WTC11 (cell line): Measurements from ENCODE around the gene PNPLA8.
"Not testable (repeated sequence)": the region's sequence is repeated elsewhere in the genome, so short reads cannot be mapped to it uniquely, and the experiment has no call there.

Experiments used
- ESRRA ChIP-seq: sonication (generic); formaldehyde crosslinking; IDR thresholded peaks from 2 replicates; pipeline ENCODE4 v1.8.1; 2022; ENCODE audit warnings: mild to moderate bottlenecking, missing genetic modification reagents, borderline replicate concordance
- NR2C2 ChIP-seq: sonication (generic); formaldehyde crosslinking; IDR thresholded peaks from 2 replicates; pipeline ENCODE4 v1.8.0; 2022; ENCODE audit warnings: mild to moderate bottlenecking, missing genetic modification reagents
- TF ChIP-seq, protein P1 (sequence below): sonication (generic); formaldehyde crosslinking; IDR thresholded peaks from 2 replicates; pipeline ENCODE4 v1.8.0; 2022; ENCODE audit warnings: mild to moderate bottlenecking, missing genetic modification reagents
- TF ChIP-seq, protein P2 (sequence below): fragments of 200-600 bp; IDR thresholded peaks from 2 replicates; pipeline ENCODE4 v1.8.0; 2022; ENCODE audit warnings: antibody characterized with exemption
- TF ChIP-seq, protein P3 (sequence below): sonication (generic); formaldehyde crosslinking; IDR thresholded peaks from 2 replicates; pipeline ENCODE4 v1.8.0; 2022; ENCODE audit warnings: mild to moderate bottlenecking, missing genetic modification reagents

DNA sequence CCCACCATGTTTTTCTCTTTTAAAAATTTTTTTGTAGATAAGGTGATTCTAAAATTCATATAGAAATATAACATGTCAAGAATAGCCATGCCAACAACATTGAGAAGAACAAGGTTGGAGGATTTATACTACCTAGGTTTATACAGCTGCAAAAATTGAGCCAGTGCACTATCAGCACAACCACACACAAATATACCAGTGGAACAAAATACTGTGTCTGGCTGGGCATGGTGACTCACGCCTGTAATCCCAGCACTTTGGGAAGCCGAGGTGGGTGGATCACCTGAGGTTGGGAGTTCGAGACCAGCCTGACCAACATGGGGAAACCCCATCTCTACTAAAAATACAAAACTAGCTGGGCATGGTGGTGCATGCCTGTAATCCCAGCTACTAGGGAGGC is 21.4 kb downstream of the PNPLA8 start:
- TF ChIP-seq, protein P1, sequence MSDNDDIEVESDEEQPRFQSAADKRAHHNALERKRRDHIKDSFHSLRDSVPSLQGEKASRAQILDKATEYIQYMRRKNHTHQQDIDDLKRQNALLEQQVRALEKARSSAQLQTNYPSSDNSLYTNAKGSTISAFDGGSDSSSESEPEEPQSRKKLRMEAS (CRISPR knock-in tag): not testable (repeated sequence)
- TF ChIP-seq, protein P2, sequence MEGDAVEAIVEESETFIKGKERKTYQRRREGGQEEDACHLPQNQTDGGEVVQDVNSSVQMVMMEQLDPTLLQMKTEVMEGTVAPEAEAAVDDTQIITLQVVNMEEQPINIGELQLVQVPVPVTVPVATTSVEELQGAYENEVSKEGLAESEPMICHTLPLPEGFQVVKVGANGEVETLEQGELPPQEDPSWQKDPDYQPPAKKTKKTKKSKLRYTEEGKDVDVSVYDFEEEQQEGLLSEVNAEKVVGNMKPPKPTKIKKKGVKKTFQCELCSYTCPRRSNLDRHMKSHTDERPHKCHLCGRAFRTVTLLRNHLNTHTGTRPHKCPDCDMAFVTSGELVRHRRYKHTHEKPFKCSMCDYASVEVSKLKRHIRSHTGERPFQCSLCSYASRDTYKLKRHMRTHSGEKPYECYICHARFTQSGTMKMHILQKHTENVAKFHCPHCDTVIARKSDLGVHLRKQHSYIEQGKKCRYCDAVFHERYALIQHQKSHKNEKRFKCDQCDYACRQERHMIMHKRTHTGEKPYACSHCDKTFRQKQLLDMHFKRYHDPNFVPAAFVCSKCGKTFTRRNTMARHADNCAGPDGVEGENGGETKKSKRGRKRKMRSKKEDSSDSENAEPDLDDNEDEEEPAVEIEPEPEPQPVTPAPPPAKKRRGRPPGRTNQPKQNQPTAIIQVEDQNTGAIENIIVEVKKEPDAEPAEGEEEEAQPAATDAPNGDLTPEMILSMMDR: not testable (repeated sequence)
- not testable (repeated sequence) for TF ChIP-seq ESRRA, NR2C2 (CRISPR knock-in tag)
- TF ChIP-seq, protein P3, sequence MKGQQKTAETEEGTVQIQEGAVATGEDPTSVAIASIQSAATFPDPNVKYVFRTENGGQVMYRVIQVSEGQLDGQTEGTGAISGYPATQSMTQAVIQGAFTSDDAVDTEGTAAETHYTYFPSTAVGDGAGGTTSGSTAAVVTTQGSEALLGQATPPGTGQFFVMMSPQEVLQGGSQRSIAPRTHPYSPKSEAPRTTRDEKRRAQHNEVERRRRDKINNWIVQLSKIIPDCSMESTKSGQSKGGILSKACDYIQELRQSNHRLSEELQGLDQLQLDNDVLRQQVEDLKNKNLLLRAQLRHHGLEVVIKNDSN: not testable (repeated sequence)
